Upper lobe of left lung (tissue), 6 donors: ENCODE results near the gene CDCA5. TPM values are rescaled to one million over a fixed set of nuclear protein-coding genes. Genes with fewer than 3 reads are reported as not detected.

Source experiments
- ATAC-seq, 2 donors: fragments of 200-7000 bp; cut with Tn5 transposase; one replicate each; pipeline ENCODE4 v1.9.1; 2022; ENCODE audit warnings: mild to moderate bottlenecking in 2 of 2, moderate library complexity in 2 of 2; ENCODE audit not compliant: low FRiP score in 2 of 2
- DNase-seq, 2 donors: peaks; one replicate each; pipeline ENCODE4 v3.0.0-alpha.2; 2019 to 2020
- H3K27ac ChIP-seq, 4 donors: fragments of 200-600 bp; sonication (generic); one replicate each; pipeline ENCODE4 v1.5.1; 2016 to 2019
- H3K27me3 ChIP-seq, 4 donors: fragments of 200-600 bp; sonication (generic); one replicate each; pipeline ENCODE4 v1.5.1; 2017 to 2019
- H3K36me3 ChIP-seq, 4 donors: fragments of 200-600 bp; sonication (generic); one replicate each; pipeline ENCODE4 v1.5.1; 2016 to 2019
- H3K4me1 ChIP-seq, 4 donors: fragments of 200-600 bp; sonication (generic); one replicate each; pipeline ENCODE4 v1.5.1; 2018 to 2019
- H3K4me3 ChIP-seq, 4 donors: fragments of 200-600 bp; sonication (generic); one replicate each; pipeline ENCODE4 v1.5.1; 2017 to 2019; ENCODE audit warnings: mild to moderate bottlenecking in 2 of 4, moderate library complexity in 1 of 4
- H3K9me3 ChIP-seq, 4 donors: fragments of 200-600 bp; sonication (generic); one replicate each; pipeline ENCODE4 v1.5.1; 2018 to 2019
- CTCF ChIP-seq, 6 experiments: fragments of 450-650 bp in 4 of 6; fragments of 200-600 bp in 2 of 6; sonication (generic) in 2 of 6; IDR thresholded peaks; one replicate each; pipeline ENCODE4 v1.5.1; 2016 to 2019; ENCODE audit warnings: antibody characterized with exemption in 6 of 6
- EP300 ChIP-seq, 4 donors: sonication (generic); formaldehyde crosslinking; IDR thresholded peaks; one replicate each; pipeline ENCODE4 v1.5.1; 2017; ENCODE audit warnings: antibody characterized with exemption in 4 of 4, control low read depth in 2 of 4
- POLR2A ChIP-seq, 4 donors: fragments of 450-650 bp; IDR thresholded peaks; one replicate each; pipeline ENCODE4 v1.5.1; 2016 to 2017; ENCODE audit warnings: antibody characterized with exemption in 4 of 4, mild to moderate bottlenecking in 2 of 4
- POLR2AphosphoS5 ChIP-seq, 2 donors: sonication (generic); formaldehyde crosslinking; IDR thresholded peaks; one replicate each; pipeline ENCODE4 v1.5.1; 2017; ENCODE audit warnings: antibody characterized with exemption in 2 of 2
- WGBS, 2 donors: methylation state at CpG; one replicate each; pipeline ENCODE4 v1.1.5; 2017 to 2018; 5-methylcytosine and 5-hydroxymethylcytosine counted together
- total RNA-seq, 6 donors: library from RNA; depleted of rRNA in 4 of 6; stranded (reverse); fragments of >200 nt in 4 of 6; gene quantifications; one replicate each; pipeline versions ENCODE4 v1.1.0 to v1.2.1, GENCODE V29; 2016 to 2021
- donor health status: DM: no; HTN: no; CAD: no; lungs with moderate emphysema.
- donor health status: DM: no; HTN: yes; CAD: no; lungs with severe emphysema.

Gene CDCA5
- total RNA-seq, 6 donors from 2014 or later = 1.0 to 4.4 (median 1.8) TPM

GRCh38 chr11:65057526-65057925, 26.3 kb downstream of the CDCA5 start:
- no peaks in the 10 kb centered on the region for H3K36me3 ChIP-seq
- DNase-seq = no peak
- ATAC-seq = no peak
- H3K9me3 ChIP-seq = no peaks in the 10 kb centered on the region
- no peak for TF ChIP-seq POLR2A (IDR thresholded peaks at IDR 0.05)
- TF ChIP-seq CTCF (IDR thresholded peaks at IDR 0.05) = no peak
- TF ChIP-seq EP300 (IDR thresholded peaks at IDR 0.05) = no peak
- no peak for TF ChIP-seq POLR2AphosphoS5 (IDR thresholded peaks at IDR 0.05)
- no peak overlapping the region for H3K4me3 ChIP-seq
- no peak overlapping the region for H3K27ac ChIP-seq
- 84 to 86% methylated on average over 7 of the region's 7 CpGs for WGBS, 2 donors
- H3K27me3 ChIP-seq = no peaks in the 10 kb centered on the region
- no peaks in the 10 kb centered on the region for H3K4me1 ChIP-seq

- Histone ChIP-seq H3K4me3 (no peak overlapping the region), H3K9me3 (no peaks in the 10 kb centered on the region), H3K27ac (no peak overlapping the region), H3K27me3 (no peaks in the 10 kb centered on the region), H3K36me3 (no peaks in the 10 kb centered on the region), H3K4me1 (no peaks in the 10 kb centered on the region)
- ATAC-seq (no peak), DNase-seq (no peak)
- 90 to 97% methylated on average over 6 of the region's 6 CpGs for WGBS, 2 donors
- TF ChIP-seq CTCF (IDR thresholded peaks at IDR 0.05) = no peak
- TF ChIP-seq EP300 (IDR thresholded peaks at IDR 0.05) = no peak
- TF ChIP-seq POLR2A (IDR thresholded peaks at IDR 0.05) = no peak
- TF ChIP-seq POLR2AphosphoS5 (IDR thresholded peaks at IDR 0.05) = no peak
These were observed 26.8 kb downstream of the CDCA5 start for GRCh38 chr11:65056999-65057398.

- no peak for TF ChIP-seq EP300 (IDR thresholded peaks at IDR 0.05)
- no peak for TF ChIP-seq POLR2AphosphoS5 (IDR thresholded peaks at IDR 0.05)
- TF ChIP-seq POLR2A (IDR thresholded peaks at IDR 0.05) = no peak
- TF ChIP-seq CTCF (IDR thresholded peaks at IDR 0.05) = no peak
- 77 to 78% methylated on average over 1 of the region's 1 CpG for WGBS, 2 donors
These were observed 28.3 kb downstream of the CDCA5 start for GRCh38 chr11:65055538-65055937.

GRCh38 chr11:65053827-65054508, 29.9 kb downstream of the CDCA5 start:
- no peak overlapping the region for H3K4me3 ChIP-seq
- H3K36me3 ChIP-seq = no peaks in the 10 kb centered on the region
- no peaks in the 10 kb centered on the region for H3K9me3 ChIP-seq
- ATAC-seq = no peak
- H3K4me1 ChIP-seq = no peaks in the 10 kb centered on the region
- no peaks in the 10 kb centered on the region for H3K27me3 ChIP-seq
- H3K27ac ChIP-seq = no peak overlapping the region
- TF ChIP-seq EP300 (IDR thresholded peaks at IDR 0.05) (no peak), POLR2A (IDR thresholded peaks at IDR 0.05) (no peak), CTCF (IDR thresholded peaks at IDR 0.05) (no peak)
- 37 to 43% methylated on average over 8 of the region's 8 CpGs for WGBS, 2 donors
- DNase-seq = no peak

More at GRCh38 chr11:65055538-65055937, 28.3 kb downstream of the CDCA5 start:
- H3K27me3 ChIP-seq = no peaks in the 10 kb centered on the region
- ATAC-seq (no peak), DNase-seq (no peak)
- H3K9me3 ChIP-seq = no peaks in the 10 kb centered on the region
- H3K27ac ChIP-seq = no peak overlapping the region
- H3K4me1 ChIP-seq = no peaks in the 10 kb centered on the region
- no peaks in the 10 kb centered on the region for H3K36me3 ChIP-seq
- H3K4me3 ChIP-seq = no peak overlapping the region

- H3K4me3 ChIP-seq = no peak overlapping the region
- DNase-seq = no peak
- no peaks in the 10 kb centered on the region for H3K27me3 ChIP-seq
- H3K9me3 ChIP-seq = no peaks in the 10 kb centered on the region
- peaks cover 10 to 20% (median 16%) of the 10 kb centered on the region in 4 donors for H3K4me1 ChIP-seq
- no peak overlapping the region for H3K27ac ChIP-seq
- H3K36me3 ChIP-seq = no peaks in the 10 kb centered on the region
- WGBS, 2 donors = 82 to 83% methylated on average over 9 of the region's 9 CpGs
- no peak for ATAC-seq
- TF ChIP-seq POLR2A (IDR thresholded peaks at IDR 0.05) (no peak), EP300 (IDR thresholded peaks at IDR 0.05) (no peak), POLR2AphosphoS5 (IDR thresholded peaks at IDR 0.05) (no peak), CTCF (IDR thresholded peaks at IDR 0.05) (no peak)
These were observed 32.4 kb downstream of the CDCA5 start for GRCh38 chr11:65051398-65051858.
